ENCODE measurements around the gene TLL2.

Gene TLL2

GRCh38 chr10:96532523-96532922 lies 18.8 kb upstream of the TLL2 start:
- no peaks in the 10 kb centered on the region for H3K27me3 ChIP-seq (replicated peaks)
- TF ChIP-seq CTCF (IDR thresholded peaks at IDR 0.05; ENCODE audit: low read depth, low read length, missing control alignments): no peak
- no peak overlapping the region for H3K27ac ChIP-seq
- no peak for DNase-seq
- in situ Hi-C loops (cut with HindIII; ENCODE audit: low pct_ligation_motif_present, low sequenced_read_pairs): no loop called here
- no peak overlapping the region for H3K4me3 ChIP-seq (ENCODE audit: low read depth, low read length)
- H3K36me3 ChIP-seq (replicated peaks): peaks cover 25% of the 10 kb centered on the region

GRCh38 chr10:96529634-96530279 lies 16.0 kb upstream of the TLL2 start:
- in situ Hi-C loops (cut with HindIII; ENCODE audit: low pct_ligation_motif_present, low sequenced_read_pairs): no loop called here
- Histone ChIP-seq H3K36me3 (replicated peaks) (peaks cover 46% of the 10 kb centered on the region), H3K27ac (no peak overlapping the region), H3K27me3 (replicated peaks) (no peaks in the 10 kb centered on the region), H3K4me3 (ENCODE audit: low read depth, low read length) (no peak overlapping the region)
- no peak for DNase-seq
- TF ChIP-seq CTCF (IDR thresholded peaks at IDR 0.05; ENCODE audit: low read depth, low read length, missing control alignments): no peak

- in situ Hi-C loops (cut with HindIII; ENCODE audit: low pct_ligation_motif_present, low sequenced_read_pairs): no loop called here
- Histone ChIP-seq H3K27me3 (replicated peaks) (no peaks in the 10 kb centered on the region), H3K36me3 (replicated peaks) (peaks cover 48% of the 10 kb centered on the region), H3K4me3 (ENCODE audit: low read depth, low read length) (no peak overlapping the region), H3K27ac (no peak overlapping the region)
- DNase-seq: no peak
- no peak for TF ChIP-seq CTCF (IDR thresholded peaks at IDR 0.05; ENCODE audit: low read depth, low read length, missing control alignments)
These were observed 11.0 kb upstream of the TLL2 start for GRCh38 chr10:96524741-96525140.

- H3K4me3 ChIP-seq (ENCODE audit: low read depth, low read length): no peak overlapping the region
- H3K27me3 ChIP-seq (replicated peaks): peaks cover 6% of the 10 kb centered on the region
- TF ChIP-seq CTCF (IDR thresholded peaks at IDR 0.05; ENCODE audit: low read depth, low read length, missing control alignments): no peak
- DNase-seq: no peak
- peaks cover 11% of the 10 kb centered on the region for H3K36me3 ChIP-seq (replicated peaks)
- in situ Hi-C loops (cut with HindIII; ENCODE audit: low pct_ligation_motif_present, low sequenced_read_pairs): no loop called here
- H3K27ac ChIP-seq: no peak overlapping the region
These were observed 3.6 kb upstream of the TLL2 start for GRCh38 chr10:96517284-96517683.

- no peak for DNase-seq
- H3K36me3 ChIP-seq (replicated peaks): peaks cover 7% of the 10 kb centered on the region
- H3K27ac ChIP-seq: no peak overlapping the region
- TF ChIP-seq CTCF (IDR thresholded peaks at IDR 0.05; ENCODE audit: low read depth, low read length, missing control alignments): no peak
- peaks cover 7% of the 10 kb centered on the region for H3K27me3 ChIP-seq (replicated peaks)
- in situ Hi-C loops (cut with HindIII; ENCODE audit: low pct_ligation_motif_present, low sequenced_read_pairs): no loop called here
- H3K4me3 ChIP-seq (ENCODE audit: low read depth, low read length): no peak overlapping the region
These were observed 2.6 kb upstream of the TLL2 start for GRCh38 chr10:96516337-96516736.

GRCh38 chr10:96513305-96513697 lies 425 bp downstream of the TLL2 start:
- Histone ChIP-seq H3K27me3 (replicated peaks) (peaks cover 7% of the 10 kb centered on the region), H3K4me3 (ENCODE audit: low read depth, low read length) (peak overlapping the region; percentile 53), H3K27ac (no peak overlapping the region), H3K36me3 (replicated peaks) (no peaks in the 10 kb centered on the region)
- no peak for DNase-seq
- TF ChIP-seq CTCF (IDR thresholded peaks at IDR 0.05; ENCODE audit: low read depth, low read length, missing control alignments): no peak
- in situ Hi-C loops (cut with HindIII; ENCODE audit: low pct_ligation_motif_present, low sequenced_read_pairs): no loop called here
